ENCODE measurements around the gene C1orf141.
"Not testable (repeated sequence)": the region's sequence is repeated elsewhere in the genome, so short reads cannot be mapped to it uniquely, and the experiment has no call there.

Gene C1orf141

GRCh38 chr1:67142931-67143330, 8.2 kb upstream of the C1orf141 start:
- H3K27ac ChIP-seq, result no peak overlapping the region
- no peak for TF ChIP-seq ZFX (IDR thresholded peaks at IDR 0.05)
- TF ChIP-seq, protein P1, sequence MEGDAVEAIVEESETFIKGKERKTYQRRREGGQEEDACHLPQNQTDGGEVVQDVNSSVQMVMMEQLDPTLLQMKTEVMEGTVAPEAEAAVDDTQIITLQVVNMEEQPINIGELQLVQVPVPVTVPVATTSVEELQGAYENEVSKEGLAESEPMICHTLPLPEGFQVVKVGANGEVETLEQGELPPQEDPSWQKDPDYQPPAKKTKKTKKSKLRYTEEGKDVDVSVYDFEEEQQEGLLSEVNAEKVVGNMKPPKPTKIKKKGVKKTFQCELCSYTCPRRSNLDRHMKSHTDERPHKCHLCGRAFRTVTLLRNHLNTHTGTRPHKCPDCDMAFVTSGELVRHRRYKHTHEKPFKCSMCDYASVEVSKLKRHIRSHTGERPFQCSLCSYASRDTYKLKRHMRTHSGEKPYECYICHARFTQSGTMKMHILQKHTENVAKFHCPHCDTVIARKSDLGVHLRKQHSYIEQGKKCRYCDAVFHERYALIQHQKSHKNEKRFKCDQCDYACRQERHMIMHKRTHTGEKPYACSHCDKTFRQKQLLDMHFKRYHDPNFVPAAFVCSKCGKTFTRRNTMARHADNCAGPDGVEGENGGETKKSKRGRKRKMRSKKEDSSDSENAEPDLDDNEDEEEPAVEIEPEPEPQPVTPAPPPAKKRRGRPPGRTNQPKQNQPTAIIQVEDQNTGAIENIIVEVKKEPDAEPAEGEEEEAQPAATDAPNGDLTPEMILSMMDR (conservative IDR thresholded peaks at IDR 0.05), result no peak

- H3K27ac ChIP-seq, result not testable (repeated sequence)
These were observed 7.1 kb upstream of the C1orf141 start for GRCh38 chr1:67141832-67142231.

DNA sequence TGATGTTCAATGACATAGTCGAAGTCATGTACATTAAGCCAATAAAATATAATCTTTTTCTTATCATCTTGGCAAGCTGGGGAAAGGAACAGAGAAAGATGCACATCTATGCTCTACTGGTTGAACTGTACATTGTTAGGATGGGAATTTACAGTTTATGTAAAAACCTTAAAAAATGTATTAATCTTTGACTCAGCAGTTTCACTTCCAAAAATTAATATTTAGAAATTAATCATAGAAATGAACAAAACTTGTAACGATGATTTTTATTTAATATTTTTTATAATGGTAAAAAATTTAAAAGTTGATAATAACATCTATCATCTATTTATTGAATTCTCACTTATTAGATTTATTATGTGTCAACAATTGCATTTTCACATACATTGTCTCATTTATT, 5.7 kb upstream of the C1orf141 start:
- TF ChIP-seq, protein P1 (conservative IDR thresholded peaks at IDR 0.05), result no peak
- no peak for TF ChIP-seq ZFX (IDR thresholded peaks at IDR 0.05)
- no peak overlapping the region for H3K27ac ChIP-seq

DNA sequence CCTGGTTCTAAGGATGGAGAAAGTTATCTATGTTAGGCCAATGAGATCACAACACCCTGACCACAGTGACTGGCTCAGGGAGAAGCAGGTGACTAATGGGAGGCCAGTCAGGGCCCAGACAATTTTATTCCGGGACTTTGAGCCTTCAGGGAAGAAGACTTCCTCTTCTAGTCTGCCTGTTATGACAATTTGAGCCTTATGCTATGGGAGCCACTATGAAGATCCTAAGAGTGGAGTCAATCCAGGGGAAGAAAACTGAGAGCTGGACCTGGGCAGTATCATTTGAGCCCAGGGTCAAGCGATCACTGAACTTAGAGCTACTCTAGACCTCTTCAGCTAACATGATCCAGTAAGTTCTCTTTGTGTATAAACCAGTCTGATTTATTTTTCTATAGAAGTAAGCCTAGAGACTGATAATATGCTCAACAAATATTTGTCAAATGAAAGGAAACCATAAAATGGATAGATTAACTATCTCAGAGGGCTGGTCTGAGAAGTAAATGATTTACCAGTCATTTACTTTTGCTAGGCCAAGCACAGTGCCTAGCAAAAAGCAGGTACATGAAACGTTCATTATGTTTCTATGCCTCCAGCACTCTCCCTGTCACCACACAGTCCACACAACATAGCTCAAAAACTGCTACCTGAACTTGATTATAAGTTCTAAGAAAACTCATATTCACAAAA, 4.2 kb upstream of the C1orf141 start:
- TF ChIP-seq, protein P1 (conservative IDR thresholded peaks at IDR 0.05), result no peak
- no peak for TF ChIP-seq ZFX (IDR thresholded peaks at IDR 0.05)
- H3K27ac ChIP-seq, result no peak overlapping the region

GRCh38 chr1:67137307-67137753, 2.6 kb upstream of the C1orf141 start:
- TF ChIP-seq, protein P1 (conservative IDR thresholded peaks at IDR 0.05), result no peak
- no peak for TF ChIP-seq ZFX (IDR thresholded peaks at IDR 0.05)

DNA sequence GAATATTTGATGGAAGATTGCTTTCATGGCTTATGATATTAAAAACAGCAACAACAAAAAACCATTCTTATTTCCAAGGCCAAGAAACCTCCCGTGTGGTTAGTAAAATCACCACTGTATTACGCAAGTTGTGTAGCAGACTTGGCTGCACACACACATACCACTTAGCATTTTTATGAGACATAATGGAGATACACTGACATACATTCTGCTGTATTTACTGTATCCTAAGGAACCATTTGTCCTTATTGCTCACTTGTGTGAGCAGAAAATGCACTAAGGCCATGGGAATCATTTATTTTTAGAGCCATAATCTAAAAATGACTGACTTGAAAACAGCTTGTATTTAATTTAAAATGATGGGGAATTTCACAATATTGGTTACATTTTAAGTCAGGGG, 584 bp upstream of the C1orf141 start:
- TF ChIP-seq, protein P1 (conservative IDR thresholded peaks at IDR 0.05), result no peak
- H3K27ac ChIP-seq, result no peak overlapping the region

More at GRCh38 chr1:67137307-67137753, 2.6 kb upstream of the C1orf141 start:
- H3K27ac ChIP-seq, result no peak overlapping the region

DNA sequence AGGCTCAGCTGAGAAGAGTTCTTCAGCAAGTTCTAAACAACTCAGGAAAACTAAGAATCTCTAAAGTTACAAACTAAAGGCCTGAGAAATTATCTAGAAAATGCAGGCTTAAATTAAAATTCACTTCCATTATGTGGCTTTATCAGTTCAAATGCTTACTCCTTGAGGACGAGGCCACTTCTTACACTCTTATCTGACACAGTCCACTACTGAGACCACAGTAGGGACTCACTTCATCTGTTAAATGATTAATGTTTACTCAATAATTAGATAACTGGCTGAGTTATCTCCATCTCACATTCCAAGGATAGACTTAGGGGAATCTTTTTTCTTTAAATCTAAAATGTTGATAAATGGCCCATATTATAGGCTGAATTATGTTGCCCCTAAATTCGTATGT, 1.6 kb downstream of the C1orf141 start:
- TF ChIP-seq, protein P1 (conservative IDR thresholded peaks at IDR 0.05), result no peak
- no peak for TF ChIP-seq ZFX (IDR thresholded peaks at IDR 0.05)
- H3K27ac ChIP-seq, result no peak overlapping the region

DNA sequence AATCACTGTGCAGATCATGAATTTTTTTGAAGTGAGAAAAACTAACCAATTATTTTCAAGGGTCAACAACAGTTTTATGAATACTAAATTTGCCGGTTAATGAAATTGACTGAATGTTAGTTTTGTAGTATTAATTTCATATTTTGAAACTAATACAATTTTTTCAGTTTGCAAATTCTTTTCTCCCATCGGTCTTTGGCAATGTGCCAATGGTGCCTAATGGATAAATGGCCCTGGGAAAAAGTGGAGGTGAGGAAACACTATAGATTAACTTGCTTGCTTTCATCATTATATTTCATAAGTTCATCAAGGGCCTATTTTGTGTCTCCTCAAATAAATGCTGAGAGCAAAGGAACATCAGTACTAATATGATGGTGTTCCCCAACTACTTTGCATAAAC, 4.1 kb downstream of the C1orf141 start:
- no peak overlapping the region for H3K27ac ChIP-seq
- no peak for TF ChIP-seq ZFX (IDR thresholded peaks at IDR 0.05)
- TF ChIP-seq, protein P1 (conservative IDR thresholded peaks at IDR 0.05), result no peak

All from C4-2B (cell line).